H9 (cell line): ENCODE data around the gene MORN5. TPM values are rescaled to one million over a fixed set of nuclear protein-coding genes. Genes with fewer than 3 reads are reported as not detected.

Experiments used
- DNase-seq: peaks from one replicate; pipeline ENCODE4 v3.0.0-alpha.2; 2017
- H2AFZ ChIP-seq: one replicate; pipeline ENCODE4 v1.6.1; 2013; ENCODE audit warnings: mild to moderate bottlenecking, low read length, control low read depth, moderate library complexity
- H2AK5ac ChIP-seq: 2 replicates; pipeline ENCODE4 v1.6.1; 2013; ENCODE audit warnings: low read length, control low read depth, mixed read lengths; ENCODE audit not compliant: insufficient read length
- H2BK120ac ChIP-seq: one replicate; pipeline ENCODE4 v1.6.1; 2013; ENCODE audit warnings: low read depth, mild to moderate bottlenecking, low read length, control low read depth, inconsistent platforms; ENCODE audit not compliant: poor library complexity, severe bottlenecking
- H2BK12ac ChIP-seq: 2 replicates; pipeline ENCODE4 v1.6.1; 2013; ENCODE audit warnings: low read length, control low read depth, mixed read lengths, low read depth; ENCODE audit not compliant: insufficient read length
- H2BK15ac ChIP-seq: 2 replicates; pipeline ENCODE4 v1.6.1; 2013; ENCODE audit warnings: low read depth, low read length, control low read depth
- H2BK20ac ChIP-seq: one replicate; pipeline ENCODE4 v1.6.1; 2013; ENCODE audit warnings: low read depth, mild to moderate bottlenecking, low read length, control low read depth, inconsistent platforms; ENCODE audit not compliant: poor library complexity, severe bottlenecking
- H2BK5ac ChIP-seq: 2 replicates; pipeline ENCODE4 v1.6.1; 2013; ENCODE audit warnings: low read length, control low read depth, mixed read lengths; ENCODE audit not compliant: insufficient read length
- H3K14ac ChIP-seq: 2 replicates; pipeline ENCODE4 v1.6.1; 2013; ENCODE audit warnings: low read length, control low read depth; ENCODE audit not compliant: insufficient read depth
- H3K18ac ChIP-seq: 2 replicates; pipeline ENCODE4 v1.6.1; 2013; ENCODE audit warnings: low read depth, mild to moderate bottlenecking, mixed read lengths, low read length, control low read depth; ENCODE audit not compliant: insufficient read length
- H3K23ac ChIP-seq: 2 replicates; pipeline ENCODE4 v1.6.1; 2013; ENCODE audit warnings: low read length, control low read depth, mixed read lengths, low read depth; ENCODE audit not compliant: insufficient read length
- H3K23me2 ChIP-seq: 2 replicates; pipeline ENCODE4 v1.6.1; 2013; ENCODE audit warnings: low read depth, mild to moderate bottlenecking, mixed read lengths, low read length, control low read depth; ENCODE audit not compliant: insufficient read length, poor library complexity, severe bottlenecking
- H3K27ac ChIP-seq: 2 replicates; pipeline ENCODE4 v1.5.1; 2013; ENCODE audit warnings: low read length, control low read depth, mixed read lengths, low read depth; ENCODE audit not compliant: insufficient read length
- H3K27me3 ChIP-seq: 2 replicates; pipeline ENCODE4 v1.6.1; 2013; ENCODE audit warnings: low read length, control low read depth, inconsistent platforms; ENCODE audit not compliant: insufficient read depth
- H3K4ac ChIP-seq: 2 replicates; pipeline ENCODE4 v1.6.1; 2013; ENCODE audit warnings: low read depth, mild to moderate bottlenecking, control low read depth, inconsistent platforms, low read length, moderate library complexity
- H3K4me1 ChIP-seq: 2 replicates; pipeline ENCODE4 v1.6.1; 2013; ENCODE audit warnings: low read length, control low read depth, inconsistent platforms; ENCODE audit not compliant: insufficient read depth
- H3K4me2 ChIP-seq: 2 replicates; pipeline ENCODE4 v1.6.1; 2013; ENCODE audit warnings: low read length, control low read depth, mixed read lengths; ENCODE audit not compliant: insufficient read length, insufficient read depth
- H3K56ac ChIP-seq: 2 replicates; pipeline ENCODE4 v1.6.1; 2013; ENCODE audit warnings: low read depth, mild to moderate bottlenecking, mixed read lengths, low read length, control low read depth; ENCODE audit not compliant: insufficient read length
- H3K79me1 ChIP-seq: 2 replicates; pipeline ENCODE4 v1.6.1; 2013; ENCODE audit warnings: low read depth, mild to moderate bottlenecking, moderate library complexity, low read length, control low read depth, inconsistent platforms; ENCODE audit not compliant: insufficient read depth, poor library complexity, severe bottlenecking
- H3K79me2 ChIP-seq: 2 replicates; pipeline ENCODE4 v1.6.1; 2013; ENCODE audit warnings: low read length, control low read depth, inconsistent platforms; ENCODE audit not compliant: insufficient read depth
- H3K9ac ChIP-seq: 2 replicates; pipeline ENCODE4 v1.6.1; 2013; ENCODE audit warnings: low read length, control low read depth, mixed read lengths; ENCODE audit not compliant: insufficient read length; ENCODE audit errors: extremely low read depth
- H3K9me3 ChIP-seq: one replicate; pipeline ENCODE4 v1.6.1; 2013; ENCODE audit warnings: low read depth, low read length, inconsistent platforms; ENCODE audit not compliant: control insufficient read depth
- H3T11ph ChIP-seq: one replicate; pipeline ENCODE4 v1.6.1; 2013; ENCODE audit warnings: mild to moderate bottlenecking, low read length, control low read depth, inconsistent platforms
- H4K20me1 ChIP-seq: one replicate; pipeline ENCODE4 v1.6.1; 2013; ENCODE audit not compliant: control insufficient read depth, insufficient read length, insufficient read depth
- H4K5ac ChIP-seq: 2 replicates; pipeline ENCODE4 v1.6.1; 2013; ENCODE audit warnings: low read depth, mild to moderate bottlenecking, mixed read lengths, low read length, control low read depth; ENCODE audit not compliant: insufficient read length
- H4K8ac ChIP-seq: replicated peaks from 2 replicates; pipeline ENCODE4 v1.6.1; 2013; ENCODE audit warnings: low read length, control low read depth, mixed read lengths, low read depth; ENCODE audit not compliant: insufficient read length
- H4K91ac ChIP-seq: 2 replicates; pipeline ENCODE4 v1.6.1; 2013; ENCODE audit warnings: low read depth, mild to moderate bottlenecking, moderate library complexity, mixed read lengths, low read length, control low read depth; ENCODE audit not compliant: insufficient read length
- H3K27ac Mint-ChIP-seq, 3 experiments: 2 replicates in 2 of 3; 3 replicates in 1 of 3; pipeline ENCODE4 v1.8.0; 2020 to 2021; ENCODE audit warnings: mixed read lengths in 3 of 3, mild to moderate bottlenecking in 1 of 3, moderate library complexity in 1 of 3
- H3K27me3 Mint-ChIP-seq: 2 replicates; pipeline ENCODE4 v1.8.0; 2021; ENCODE audit warnings: low read depth, mild to moderate bottlenecking, moderate library complexity, mixed read lengths
- H3K36me3 Mint-ChIP-seq, 3 experiments: 2 replicates in 2 of 3; 3 replicates in 1 of 3; pipeline ENCODE4 v1.8.0; 2020 to 2021; ENCODE audit warnings: low read depth in 3 of 3, mixed read lengths in 3 of 3; ENCODE audit not compliant: insufficient read depth in 1 of 3
- H3K4me1 Mint-ChIP-seq, 2 experiments: 2 replicates each; pipeline ENCODE4 v1.8.0; 2020; ENCODE audit warnings: mixed read lengths in 2 of 2
- H3K4me3 Mint-ChIP-seq, 2 experiments: 2 replicates in 1 of 2; 3 replicates in 1 of 2; pipeline ENCODE4 v1.8.0; 2020 to 2021; ENCODE audit warnings: mild to moderate bottlenecking in 2 of 2, mixed read lengths in 2 of 2, moderate library complexity in 1 of 2
- H3K9me3 Mint-ChIP-seq, 2 experiments: 2 replicates in 1 of 2; 3 replicates in 1 of 2; pipeline ENCODE4 v1.8.0; 2020; ENCODE audit warnings: mild to moderate bottlenecking in 2 of 2, mixed read lengths in 2 of 2, moderate library complexity in 1 of 2
- WGBS: extraction: QIAGEN DNeasy Blood & Tissue Kit; methylation state at CpG from one replicate; pipeline ENCODE4 v1.1.7; 2013; ENCODE audit warnings: missing lambda C conversion rate, low lambda C conversion rate, mixed read lengths; ENCODE audit not compliant: insufficient read length; ENCODE audit errors: extremely low coverage; 5-methylcytosine and 5-hydroxymethylcytosine counted together
- total RNA-seq: library from RNA; stranded (reverse); gene quantifications from 2 replicates; pipeline ENCODE4 v1.2.1, GENCODE V29; 2021
- TF ChIP-seq, protein P1 (sequence below): fragments of 200-600 bp; sonication (generic); conservative IDR thresholded peaks from 3 replicates; pipeline ENCODE4 v1.8.0; 2021; ENCODE audit warnings: antibody characterized with exemption, mild to moderate bottlenecking

MORN5 gene
- total RNA-seq, 1 experiment from 2014 or later, result not detected

DNA sequence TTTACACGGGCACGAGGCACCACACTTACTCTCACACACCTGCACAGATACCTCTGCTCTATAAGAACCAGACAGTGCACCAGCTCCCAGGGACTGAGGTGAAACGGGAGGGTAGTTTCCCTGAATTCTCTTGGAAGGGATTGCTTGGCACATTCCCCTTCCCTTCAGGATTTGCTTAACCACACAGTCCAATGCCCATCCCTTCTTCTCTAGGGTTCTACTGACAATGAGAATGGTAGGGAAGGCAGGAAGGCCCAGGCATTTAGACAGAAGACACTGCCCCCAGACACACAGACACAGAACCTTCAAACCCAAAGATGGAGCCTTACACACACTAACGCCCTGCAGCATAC is 69.8 kb downstream of the MORN5 start:
- H4K91ac ChIP-seq, result no peak overlapping the region
- no peak overlapping the region for H3K23ac ChIP-seq
- peaks cover 3% of the 10 kb centered on the region; the same call in 1 of the 2 replicates for H3K4me1 ChIP-seq
- no peak overlapping the region for H3K56ac ChIP-seq
- no peaks in the 10 kb centered on the region for H3K79me2 ChIP-seq
- H3K23me2 ChIP-seq, result peaks cover 14% of the 10 kb centered on the region
- no peak overlapping the region for H2AK5ac ChIP-seq
- H3T11ph ChIP-seq, result no peak overlapping the region
- H4K5ac ChIP-seq, result no peak overlapping the region
- Mint-ChIP-seq H3K4me3 (no peak overlapping the region), H3K27ac (no peak overlapping the region), H3K36me3 (peaks cover 0 to 4% (median under 1%) of the 10 kb centered on the region in 3 experiments; a peak in 4 of 7 replicates), H3K9me3 (peaks cover 2 to 3% of the 10 kb centered on the region in 2 experiments; a peak in 3 of 5 replicates), H3K4me1 (peaks cover 9 to 23% of the 10 kb centered on the region in 2 experiments), H3K27me3 (peaks cover 58% of the 10 kb centered on the region)
- DNase-seq, result no peak
- H3K9me3 ChIP-seq, result no peaks in the 10 kb centered on the region
- no peak overlapping the region for H2BK120ac ChIP-seq
- H4K20me1 ChIP-seq, result peaks cover 2% of the 10 kb centered on the region
- H2AFZ ChIP-seq, result no peak overlapping the region
- H3K4ac ChIP-seq, result no peak overlapping the region
- no peak overlapping the region for H2BK5ac ChIP-seq
- no peak overlapping the region for H3K18ac ChIP-seq
- no peak overlapping the region for H3K9ac ChIP-seq
- H2BK15ac ChIP-seq, result no peak overlapping the region
- H3K14ac ChIP-seq, result no peak overlapping the region
- H3K79me1 ChIP-seq, result no peaks in the 10 kb centered on the region
- peaks cover 69% of the 10 kb centered on the region for H3K27me3 ChIP-seq
- TF ChIP-seq, protein P1, sequence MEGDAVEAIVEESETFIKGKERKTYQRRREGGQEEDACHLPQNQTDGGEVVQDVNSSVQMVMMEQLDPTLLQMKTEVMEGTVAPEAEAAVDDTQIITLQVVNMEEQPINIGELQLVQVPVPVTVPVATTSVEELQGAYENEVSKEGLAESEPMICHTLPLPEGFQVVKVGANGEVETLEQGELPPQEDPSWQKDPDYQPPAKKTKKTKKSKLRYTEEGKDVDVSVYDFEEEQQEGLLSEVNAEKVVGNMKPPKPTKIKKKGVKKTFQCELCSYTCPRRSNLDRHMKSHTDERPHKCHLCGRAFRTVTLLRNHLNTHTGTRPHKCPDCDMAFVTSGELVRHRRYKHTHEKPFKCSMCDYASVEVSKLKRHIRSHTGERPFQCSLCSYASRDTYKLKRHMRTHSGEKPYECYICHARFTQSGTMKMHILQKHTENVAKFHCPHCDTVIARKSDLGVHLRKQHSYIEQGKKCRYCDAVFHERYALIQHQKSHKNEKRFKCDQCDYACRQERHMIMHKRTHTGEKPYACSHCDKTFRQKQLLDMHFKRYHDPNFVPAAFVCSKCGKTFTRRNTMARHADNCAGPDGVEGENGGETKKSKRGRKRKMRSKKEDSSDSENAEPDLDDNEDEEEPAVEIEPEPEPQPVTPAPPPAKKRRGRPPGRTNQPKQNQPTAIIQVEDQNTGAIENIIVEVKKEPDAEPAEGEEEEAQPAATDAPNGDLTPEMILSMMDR, result no peak
- H4K8ac ChIP-seq, result no peak overlapping the region
- H2BK20ac ChIP-seq, result no peak overlapping the region
- H3K27ac ChIP-seq, result no peak overlapping the region
- peak overlapping the region; percentile 41 for H3K4me2 ChIP-seq
- no peak overlapping the region for H2BK12ac ChIP-seq
- no CpG with 5 or more reads among the region's 4 CpGs for WGBS
